Myocyte (in vitro differentiated cells): Measurements from ENCODE around the gene XRN1. TPM values are rescaled to one million over a fixed set of nuclear protein-coding genes. Genes with fewer than 3 reads are reported as not detected.
"Not testable (repeated sequence)": the region's sequence is repeated elsewhere in the genome, so short reads cannot be mapped to it uniquely, and the experiment has no call there.

ENCODE experiments used
- DNase-seq: peaks from one replicate; pipeline ENCODE4 v3.0.0-alpha.2; 2012; ENCODE audit warnings: low read depth
- total RNA-seq: library from RNA; depleted of rRNA; stranded (reverse); fragments of >200 nt; gene quantifications from 2 replicates; pipeline ENCODE4 v1.2.3, GENCODE V29; 2014

The XRN1 gene
- total RNA-seq, 1 donor from 2014 or later, result 29.4 TPM

DNA sequence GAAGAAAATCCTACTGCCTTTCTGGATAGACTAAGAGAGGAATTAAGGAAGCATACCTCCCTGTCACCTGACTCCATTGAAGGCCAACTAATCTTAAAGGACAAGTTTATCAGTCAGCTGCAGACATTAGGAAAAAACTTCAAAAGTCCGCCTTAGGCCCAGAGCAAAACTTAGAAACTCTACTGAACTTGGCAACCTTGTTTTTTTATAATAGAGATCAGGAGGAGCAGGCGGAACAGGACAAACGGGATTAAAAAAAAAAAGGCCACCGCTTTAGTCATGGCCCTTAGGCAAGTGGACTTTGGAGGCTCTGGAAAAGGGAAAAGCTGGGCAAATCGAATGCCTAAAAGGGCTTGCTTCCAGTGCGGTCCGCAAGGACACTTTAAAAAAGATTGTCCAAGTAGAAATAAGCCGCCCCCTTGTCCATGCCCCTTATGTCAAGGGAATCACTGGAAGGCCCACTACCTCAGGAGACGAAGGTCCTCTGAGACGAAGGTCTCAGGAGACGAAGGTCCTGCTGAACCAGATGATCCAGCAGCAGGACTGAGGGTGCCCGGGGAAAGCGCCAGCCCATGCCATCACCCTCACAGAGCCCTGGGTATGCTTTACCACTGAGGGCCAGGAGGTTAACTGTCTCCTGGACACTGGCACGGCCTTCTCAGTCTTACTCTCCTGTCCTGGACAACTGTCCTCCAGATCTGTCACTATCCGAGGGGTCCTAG lies 8.2 kb downstream of the XRN1 start:
- not testable (repeated sequence) for DNase-seq

- DNase-seq, result peak; percentile 8
Observed at GRCh38 chr3:142438096-142438495, 9.7 kb downstream of the XRN1 start.

DNA sequence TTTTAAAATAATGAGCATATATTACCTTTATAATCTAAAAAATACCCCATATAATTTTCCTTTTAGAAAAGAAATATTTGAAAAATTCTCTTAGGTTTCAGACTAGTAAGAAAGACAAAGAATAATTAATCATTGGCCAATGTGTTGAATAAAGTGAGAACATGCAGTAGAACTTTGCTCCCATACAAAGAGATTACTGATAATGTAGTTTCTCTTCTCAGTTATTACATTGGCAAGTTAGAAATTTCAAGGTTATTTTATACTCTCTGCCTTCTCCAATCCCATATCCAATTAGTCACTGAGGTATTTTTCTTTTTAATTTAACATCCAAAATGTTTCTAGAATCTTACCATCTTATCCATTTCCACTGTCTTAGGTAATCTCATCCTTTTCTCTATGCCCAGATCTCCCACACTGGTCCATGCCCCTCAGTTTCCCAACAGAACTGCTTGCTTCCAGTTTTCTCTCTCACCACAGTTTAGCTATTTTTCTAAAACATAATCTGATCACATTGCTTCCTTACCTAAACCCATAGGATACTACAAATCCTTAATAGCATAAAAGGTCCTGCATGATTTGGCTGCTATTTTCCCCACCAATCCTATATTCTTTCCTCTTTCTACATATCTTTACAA lies 10.8 kb downstream of the XRN1 start:
- no peak for DNase-seq

- DNase-seq, result no peak
Observed at GRCh38 chr3:142434503-142434902, 13.3 kb downstream of the XRN1 start.

DNA sequence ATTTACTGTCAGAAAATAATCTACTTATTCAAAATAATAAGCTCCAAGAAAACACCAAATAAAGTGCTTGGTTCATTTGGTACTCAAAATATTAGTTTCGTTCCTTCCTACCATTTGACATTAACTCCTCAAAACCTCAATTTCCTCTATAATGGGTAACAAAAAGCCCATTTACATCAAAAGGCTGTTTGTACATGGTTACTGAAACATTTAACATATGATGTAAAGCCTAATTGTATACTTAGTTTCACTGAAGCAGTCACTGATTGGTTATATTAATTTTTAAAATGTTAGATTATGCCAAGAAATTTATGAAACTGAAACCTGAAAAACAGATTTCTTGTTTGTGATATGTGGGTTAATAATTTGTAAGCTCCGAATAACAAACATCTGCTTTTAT lies 14.7 kb downstream of the XRN1 start:
- no peak for DNase-seq

DNA sequence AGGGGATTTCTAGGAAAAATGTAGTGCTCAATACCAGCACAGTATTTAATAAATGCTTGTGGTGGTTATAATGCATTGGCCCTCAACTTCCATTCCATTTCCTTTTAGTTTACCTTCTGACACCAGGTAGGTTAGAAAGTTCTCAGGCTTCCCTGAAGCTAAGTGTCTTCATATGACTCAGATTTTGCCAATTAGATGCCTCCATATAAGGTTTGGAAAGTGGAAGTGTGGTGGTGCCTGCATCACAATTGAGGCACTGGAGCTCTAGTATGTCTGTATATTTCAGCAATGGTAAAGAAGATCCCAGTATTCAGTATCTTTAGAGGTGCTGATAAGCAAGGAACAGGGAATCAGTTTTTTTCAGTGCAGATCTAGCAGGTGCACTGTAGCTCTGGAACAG lies 18.3 kb downstream of the XRN1 start:
- no peak for DNase-seq

- no peak for DNase-seq
Observed at GRCh38 chr3:142424754-142425153, 23.1 kb downstream of the XRN1 start.

DNA sequence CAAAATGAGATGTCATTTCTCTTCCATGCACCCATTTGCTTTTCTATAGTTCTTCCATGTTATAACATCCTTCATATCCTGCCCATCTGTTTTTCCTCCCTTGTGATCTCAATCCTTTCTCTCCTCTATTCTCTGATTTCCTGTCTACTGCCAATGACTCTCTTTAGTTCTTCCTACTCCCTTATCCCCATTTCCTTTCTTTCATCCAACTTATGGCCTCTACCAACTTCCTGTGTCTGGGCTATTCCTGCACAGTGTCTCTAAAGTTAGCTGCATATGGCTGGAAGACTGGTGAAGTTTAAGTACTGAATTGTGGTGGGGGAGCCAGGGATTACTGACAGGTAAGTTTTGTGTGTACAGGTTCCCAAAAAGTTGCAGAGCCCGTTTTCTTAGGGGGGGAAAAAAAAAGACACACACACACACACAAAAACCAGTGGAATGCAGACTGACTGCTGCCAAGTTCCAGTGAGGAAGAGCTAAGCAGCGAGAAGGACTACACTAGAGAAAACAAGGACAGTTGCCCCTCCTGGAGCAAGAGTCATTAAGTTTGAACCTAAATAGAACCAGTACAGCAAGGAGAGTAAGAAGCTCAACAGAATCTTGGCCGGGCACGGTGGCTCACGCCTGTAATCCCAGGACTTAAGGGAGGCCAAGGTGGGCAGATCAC lies 28.8 kb downstream of the XRN1 start:
- no peak for DNase-seq

GRCh38 chr3:142417302-142417701 lies 30.5 kb downstream of the XRN1 start:
- no peak for DNase-seq

DNA sequence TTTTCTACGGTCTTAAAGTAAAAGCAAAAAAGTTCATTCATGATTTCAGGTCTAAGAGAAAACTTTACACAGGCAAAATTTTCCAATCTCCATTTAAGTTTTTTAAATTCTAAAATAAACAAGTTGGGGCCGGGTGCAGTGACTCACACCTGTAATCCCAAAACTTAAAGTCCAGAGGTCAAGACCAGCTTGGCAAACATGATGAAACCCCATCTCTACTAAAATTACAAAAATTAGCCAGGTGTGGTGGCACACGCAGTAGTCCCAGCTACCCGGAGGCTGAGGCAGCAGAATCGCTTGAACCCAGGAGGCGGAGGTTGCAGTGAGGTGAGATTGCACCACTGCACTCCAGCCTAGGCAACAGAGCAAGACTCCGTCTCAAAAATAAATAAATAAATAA lies 47.3 kb downstream of the XRN1 start:
- DNase-seq, result not testable (repeated sequence)

GRCh38 chr3:142394921-142395622 lies 52.8 kb downstream of the XRN1 start:
- no peak for DNase-seq

- DNase-seq, result no peak
Observed at GRCh38 chr3:142385078-142385477, 62.8 kb downstream of the XRN1 start.

- no peak for DNase-seq
Observed at GRCh38 chr3:142374687-142375086, 73.2 kb downstream of the XRN1 start.

GRCh38 chr3:142369576-142369975 lies 78.3 kb downstream of the XRN1 start:
- DNase-seq, result not testable (repeated sequence)

DNA sequence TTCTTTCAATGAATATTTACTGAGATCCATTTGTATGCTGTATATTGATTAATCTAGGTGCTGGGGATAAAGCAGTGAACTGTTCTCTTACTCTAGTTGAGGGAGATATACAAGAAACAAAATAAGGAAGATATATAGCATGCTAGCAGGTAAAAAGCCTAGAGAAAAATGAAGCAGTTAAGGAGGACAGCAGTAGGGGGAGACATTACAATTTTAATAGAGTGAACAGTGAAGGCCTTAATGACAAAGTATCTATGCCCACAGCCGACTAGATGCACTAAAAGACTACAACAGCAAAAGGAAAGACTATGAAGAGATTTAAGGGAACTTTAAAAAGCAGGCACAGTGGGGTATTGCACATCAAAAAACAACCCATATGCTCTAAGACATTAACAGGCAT lies 81.4 kb downstream of the XRN1 start:
- DNase-seq, result no peak

GRCh38 chr3:142363936-142364467 lies 83.8 kb downstream of the XRN1 start:
- no peak for DNase-seq

DNA sequence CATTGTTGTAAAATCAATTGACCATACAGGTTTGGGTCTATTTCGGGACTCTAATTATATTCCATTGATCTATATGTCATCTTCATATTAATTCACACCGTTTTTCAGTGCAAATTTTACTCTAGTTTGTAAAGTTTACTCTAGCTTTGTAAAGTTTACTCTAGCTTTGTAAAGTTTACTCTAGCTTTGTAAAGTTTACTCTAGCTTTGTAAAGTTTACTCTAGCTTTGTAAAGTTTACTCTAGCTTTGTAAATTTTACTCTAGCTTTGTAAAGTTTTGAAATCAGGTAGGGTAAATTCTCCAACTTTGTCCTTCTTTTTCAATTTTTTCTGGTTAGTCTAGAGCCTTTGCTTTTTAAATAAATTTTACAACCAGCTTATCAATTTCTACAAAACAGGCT lies 84.4 kb downstream of the XRN1 start:
- DNase-seq, result not testable (repeated sequence)

DNA sequence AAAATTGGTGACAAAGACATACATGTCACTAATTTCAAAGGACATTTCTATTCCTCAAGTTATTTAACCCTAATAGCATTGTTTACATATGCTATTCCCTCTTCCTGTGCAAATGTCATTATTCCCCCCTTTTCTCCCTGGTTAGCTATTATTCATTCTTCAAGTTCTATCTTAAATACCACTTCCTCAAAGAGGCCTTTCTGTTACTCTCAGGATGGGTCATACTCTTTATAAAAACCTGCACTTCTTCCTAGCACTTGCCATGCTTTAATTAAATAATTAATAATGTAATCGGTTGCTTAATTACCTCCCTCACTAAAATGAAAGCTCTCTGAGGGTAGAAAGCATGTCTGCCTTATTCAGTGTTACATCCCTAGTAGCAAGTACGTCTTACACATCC lies 88.5 kb downstream of the XRN1 start:
- no peak for DNase-seq

GRCh38 chr3:142356818-142357217 lies 91.0 kb downstream of the XRN1 start:
- DNase-seq, result no peak

DNA sequence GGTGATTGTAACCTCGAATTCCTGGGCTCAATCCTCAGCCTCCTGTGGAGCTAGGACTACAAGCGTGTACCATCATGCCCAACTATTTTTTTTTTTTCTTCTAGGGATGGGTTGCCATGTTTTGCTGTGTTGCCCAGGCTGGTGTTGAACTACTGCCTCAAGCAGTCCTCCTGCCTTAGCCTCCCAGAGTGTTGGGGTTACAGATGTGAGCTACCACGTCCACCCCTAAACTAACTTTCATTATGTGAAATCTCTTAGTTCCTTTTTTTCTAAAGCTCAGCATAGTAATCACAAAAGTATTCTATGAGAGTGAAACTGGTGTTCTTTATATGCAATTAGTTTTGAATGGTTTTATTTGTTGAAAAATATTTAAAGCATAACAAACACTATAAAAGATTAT lies 92.1 kb downstream of the XRN1 start:
- DNase-seq, result no peak

GRCh38 chr3:142354076-142354475 lies 93.8 kb downstream of the XRN1 start:
- no peak for DNase-seq

DNA sequence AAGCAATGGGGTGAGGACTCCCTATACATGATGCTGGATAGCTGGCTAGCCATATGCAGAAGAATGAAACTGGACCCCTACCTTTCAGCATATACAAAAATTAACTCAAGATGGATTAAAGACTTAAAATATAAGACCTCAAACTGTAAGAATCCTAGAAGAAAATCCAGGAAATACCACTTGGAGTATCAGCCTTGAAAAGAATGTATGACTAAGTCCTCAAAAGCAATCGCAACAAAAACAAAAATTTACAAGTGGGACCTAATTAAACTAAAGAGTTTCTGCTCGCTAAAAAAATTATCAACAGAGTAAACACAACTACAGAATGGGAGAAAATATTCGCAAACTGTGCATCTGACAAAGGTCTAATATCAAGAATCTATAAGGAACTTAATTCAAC lies 94.3 kb downstream of the XRN1 start:
- no peak for DNase-seq
